ENCODE measurements around the gene BMP8A.

BMP8A gene

GRCh38 chr1:39572379-39573096, 81.1 kb downstream of the BMP8A start:
- DNase-seq (no peak), ATAC-seq (no peak)

GRCh38 chr1:39573097-39573465, 81.6 kb downstream of the BMP8A start:
- DNase-seq (no peak), ATAC-seq (no peak)

GRCh38 chr1:39573736-39574624, 82.5 kb downstream of the BMP8A start:
- no peak for DNase-seq
- no peak for ATAC-seq

GRCh38 chr1:39574646-39575045, 83.2 kb downstream of the BMP8A start:
- ATAC-seq, result no peak
- no peak for DNase-seq
